Erythroblast (primary cell): ENCODE data around the gene ABCA12.

ENCODE experiments used
- GATA1 ChIP-seq: IDR thresholded peaks from 2 replicates; pipeline ENCODE4 v1.6.1; 2011; ENCODE audit warnings: low read depth, mild to moderate bottlenecking, control low read depth, low read length, moderate library complexity
- POLR2A ChIP-seq: IDR thresholded peaks from 2 replicates; pipeline ENCODE4 v1.6.1; 2011; ENCODE audit warnings: mild to moderate bottlenecking, low read length

- TF ChIP-seq POLR2A (no peak), GATA1 (no peak)
These were observed 143.0 kb downstream of the ABCA12 start for GRCh38 chr2:214995409-214995808.
